Fibroblast of skin of right quadriceps (primary cell): ENCODE data around the gene GDF11.

Experiments
- DNase-seq: peaks from one replicate; pipeline ENCODE4 v3.0.0-alpha.2; 2013

Gene GDF11

DNA sequence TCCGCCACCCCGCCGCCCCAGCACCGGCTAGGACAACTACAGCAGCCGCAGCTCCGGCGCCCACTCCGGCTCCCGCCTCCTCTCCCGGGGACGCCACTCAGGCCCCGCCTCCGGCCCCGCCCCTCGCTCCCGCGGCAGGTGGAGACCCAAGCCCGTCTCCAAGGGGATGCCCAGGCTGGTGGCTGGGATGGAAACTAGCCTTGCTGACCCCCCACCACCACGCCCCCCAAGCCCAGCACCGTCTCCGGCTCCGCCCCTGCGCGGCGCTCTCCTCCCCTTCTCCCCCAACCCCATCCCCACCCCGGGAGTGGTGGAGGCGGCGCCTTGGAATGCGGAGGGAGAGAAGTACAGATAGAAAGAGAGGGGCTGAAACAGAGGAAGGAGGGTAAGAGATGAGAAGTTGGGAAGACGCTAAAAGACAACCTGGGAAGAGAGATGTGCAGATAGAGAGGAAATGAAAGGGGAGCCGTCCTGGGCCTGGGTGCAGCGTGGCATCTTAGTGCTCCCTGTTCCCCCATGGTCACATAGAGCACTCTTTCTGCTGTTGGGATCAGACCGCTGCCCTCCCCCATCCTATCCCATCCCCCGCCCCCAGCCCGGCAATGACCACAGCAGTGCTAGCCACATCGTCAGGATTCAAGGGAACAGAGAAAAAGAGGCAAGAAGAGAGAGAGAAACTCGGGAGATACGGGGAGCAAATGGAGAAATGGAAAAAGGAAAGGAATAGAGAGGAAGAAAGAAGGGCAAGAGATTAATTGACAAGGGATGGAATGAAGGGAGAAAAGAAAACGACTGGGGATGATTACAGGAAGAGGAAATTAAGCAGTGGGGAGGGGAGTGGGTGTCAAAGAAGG lies 34.9 kb upstream of the GDF11 start, which contains the start of gene ITGA7:
TSS of gene ITGA7 (minus strand) at position 64 of the 854 bp plus-strand sequence. CDS start 222 bp downstream, outside the sequence.
- peak; percentile 31 for DNase-seq

DNA sequence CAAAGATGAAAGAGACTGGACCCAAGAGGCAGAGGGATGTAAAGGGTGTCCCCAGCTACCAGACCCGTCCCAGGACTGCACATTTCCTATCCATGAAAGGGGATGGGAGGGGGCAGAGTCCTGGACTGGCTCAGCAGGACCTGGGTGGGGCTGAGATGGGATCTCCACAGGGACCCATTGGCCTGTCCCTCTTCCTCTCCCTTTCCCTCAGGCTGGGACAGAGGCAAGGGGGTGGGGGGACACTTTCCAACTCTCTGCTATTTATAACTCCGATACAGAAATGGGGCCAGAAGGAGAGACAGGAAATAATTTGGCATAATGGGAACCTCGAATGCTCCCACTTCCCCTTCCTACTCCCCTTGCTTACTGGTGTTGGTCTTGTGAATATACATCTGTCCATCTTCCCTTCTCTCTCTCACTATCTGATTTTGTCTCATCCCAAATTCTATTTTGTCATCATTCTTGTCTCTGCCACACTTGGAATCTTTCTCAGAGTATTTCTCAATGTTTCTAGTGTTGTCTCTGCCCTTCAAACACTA lies 34.2 kb upstream of the GDF11 start:
- no peak for DNase-seq

DNA sequence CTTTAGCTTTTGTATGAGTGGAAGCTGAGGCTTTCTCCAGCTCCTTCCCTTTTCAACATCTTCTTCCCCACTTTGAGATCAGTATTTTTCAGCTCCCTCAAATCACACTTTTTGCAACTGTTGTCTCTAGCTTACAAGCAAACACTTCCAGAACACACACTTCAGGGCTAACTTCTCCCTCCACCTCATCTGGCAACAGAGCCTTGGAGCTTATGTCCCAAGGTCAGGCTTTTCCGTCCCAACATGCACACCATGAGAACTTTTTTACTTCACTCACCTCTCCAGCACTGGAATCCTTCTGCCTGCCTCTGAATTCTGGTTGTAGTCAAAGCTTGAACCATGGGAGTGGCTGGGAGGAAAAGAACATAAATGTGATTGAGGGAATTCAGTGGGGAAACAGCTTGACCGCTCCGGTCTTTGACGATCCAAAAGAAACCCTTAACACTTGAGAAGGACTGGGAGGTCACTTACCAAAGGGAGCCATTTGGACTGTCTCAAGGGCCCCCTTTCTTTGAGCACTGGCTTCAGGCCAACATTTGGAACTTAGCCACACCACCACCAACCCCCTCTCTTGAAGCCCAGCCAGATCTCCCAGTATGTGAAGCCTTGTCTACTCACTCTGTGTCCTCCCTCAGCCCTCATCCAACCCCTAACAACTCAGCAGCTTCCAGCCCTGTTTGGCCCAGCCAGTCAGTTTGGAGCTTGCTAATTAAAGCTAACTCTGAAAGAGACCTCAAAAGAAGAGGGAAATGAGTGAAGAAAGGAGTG lies 31.0 kb upstream of the GDF11 start:
- DNase-seq, result peak; percentile 31

DNA sequence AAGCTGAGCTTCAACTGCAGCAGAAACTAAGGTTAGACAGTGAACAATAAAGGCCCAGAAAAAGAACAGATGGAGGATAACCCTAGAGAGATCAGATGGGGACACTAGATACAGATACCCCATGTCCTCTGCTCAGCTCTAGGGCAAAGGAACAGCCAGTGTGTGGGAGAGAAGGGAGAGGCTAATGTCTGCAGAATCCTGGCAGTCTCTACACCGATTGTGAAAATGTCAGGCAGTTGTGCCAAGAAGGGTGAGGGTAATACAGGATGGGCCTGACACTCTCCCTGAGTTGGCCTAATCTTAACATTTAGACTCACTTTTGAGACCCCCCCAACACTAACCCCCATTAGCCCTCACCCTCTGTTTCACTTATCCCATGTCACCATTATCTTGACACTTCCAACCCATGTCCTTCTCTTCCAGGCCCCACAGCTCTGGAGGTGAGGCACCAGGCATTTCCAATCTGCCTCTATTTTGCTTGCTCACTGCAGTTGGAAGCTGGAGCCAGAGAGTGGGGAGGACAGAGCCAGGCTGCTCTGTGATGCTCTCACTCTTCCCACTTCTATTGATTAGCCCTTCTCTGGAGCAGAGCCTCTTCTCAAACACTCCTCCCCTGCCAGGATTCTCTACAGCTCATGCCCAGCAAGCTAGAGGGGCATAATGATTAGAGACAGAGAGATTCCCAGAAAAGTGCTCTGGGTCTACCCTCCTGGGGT lies 30.1 kb upstream of the GDF11 start:
- no peak for DNase-seq

DNA sequence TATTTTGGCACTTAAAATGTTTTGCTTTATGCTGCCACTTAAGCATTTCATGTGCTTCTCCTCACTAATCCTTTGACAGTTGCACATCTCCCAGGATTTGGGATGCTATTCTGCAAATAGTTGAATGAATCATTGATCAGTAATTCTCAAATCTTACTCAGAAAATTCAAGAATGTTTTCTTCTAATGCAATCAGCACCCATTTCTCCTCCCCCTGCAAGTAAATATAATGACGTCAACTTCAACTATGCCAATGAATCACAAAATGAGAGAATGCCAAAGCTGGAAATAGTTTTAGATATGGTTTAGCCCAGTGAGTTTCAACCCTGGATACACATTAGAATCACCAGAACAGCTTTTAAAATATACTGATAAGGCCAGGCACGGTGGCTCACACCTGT lies 29.2 kb upstream of the GDF11 start:
- peak; percentile 90 for DNase-seq

DNA sequence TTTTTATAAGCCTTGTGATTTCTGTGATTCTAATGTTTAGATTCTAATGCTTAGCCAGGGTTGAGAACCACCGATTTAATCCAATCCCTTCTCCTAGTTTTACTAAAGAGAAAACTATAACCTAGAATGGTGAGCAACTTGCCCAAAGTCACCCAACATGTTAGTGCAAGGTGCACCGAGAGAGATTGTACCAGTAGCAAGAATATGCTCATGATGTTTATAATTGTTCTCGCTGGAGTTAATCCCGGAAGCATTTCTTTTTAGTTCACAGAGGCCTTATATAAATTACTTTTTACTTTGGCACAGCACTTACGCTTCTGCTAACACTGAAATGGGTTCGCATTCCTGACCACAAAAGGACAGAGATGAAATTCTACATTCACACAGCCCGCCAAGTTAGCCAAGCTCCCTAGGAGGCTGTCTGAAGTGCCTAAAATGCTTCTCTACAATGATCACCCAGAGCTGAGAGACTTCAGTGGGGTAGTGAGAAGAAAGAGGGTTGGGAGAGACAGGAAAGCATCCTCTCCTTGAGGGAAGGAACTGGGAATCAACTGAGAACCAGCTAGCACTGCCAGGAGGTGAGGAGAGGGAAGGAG lies 27.7 kb upstream of the GDF11 start:
- no peak for DNase-seq

DNA sequence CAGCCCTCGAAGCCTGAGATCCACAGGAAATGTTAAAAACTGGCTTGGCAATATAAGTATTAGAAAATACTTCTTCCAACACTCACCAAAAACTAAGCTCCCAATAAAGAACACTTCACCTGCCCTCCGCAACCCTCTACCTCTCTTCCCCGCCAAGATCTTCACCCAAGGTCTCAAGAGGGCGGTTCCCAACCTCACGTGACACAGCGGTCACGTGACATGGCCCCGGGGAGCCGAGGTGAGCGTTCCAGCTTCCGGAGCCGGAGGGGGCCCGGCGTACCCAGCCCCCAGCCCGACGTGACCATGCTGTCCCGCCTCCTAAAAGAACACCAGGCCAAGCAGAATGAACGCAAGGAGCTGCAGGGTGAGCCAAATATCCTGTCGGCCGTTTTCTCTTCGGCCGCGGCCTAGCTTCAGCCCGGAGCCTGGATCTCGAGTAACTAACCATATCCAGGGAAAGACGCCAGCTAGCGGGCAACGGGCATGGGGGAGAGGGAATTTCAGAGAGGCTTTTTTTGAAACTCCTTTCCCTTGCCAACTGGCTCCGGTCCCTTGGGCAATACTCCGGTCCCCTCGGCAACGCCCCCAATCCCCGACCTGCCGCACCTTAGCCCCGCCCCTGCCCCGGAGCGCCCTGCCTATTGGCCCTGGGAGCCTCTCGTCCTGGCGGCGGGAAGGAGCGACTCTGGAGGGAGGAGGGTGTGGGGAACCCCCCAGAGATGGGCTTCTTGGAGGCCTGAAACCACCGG lies 26.9 kb upstream of the GDF11 start, which contains the start of gene BLOC1S1:
TSS of gene BLOC1S1 (plus strand) at position 214 of the 749 bp plus-strand sequence. CDS start at position 220, 6 bp downstream.
- DNase-seq, result peak; percentile 97

DNA sequence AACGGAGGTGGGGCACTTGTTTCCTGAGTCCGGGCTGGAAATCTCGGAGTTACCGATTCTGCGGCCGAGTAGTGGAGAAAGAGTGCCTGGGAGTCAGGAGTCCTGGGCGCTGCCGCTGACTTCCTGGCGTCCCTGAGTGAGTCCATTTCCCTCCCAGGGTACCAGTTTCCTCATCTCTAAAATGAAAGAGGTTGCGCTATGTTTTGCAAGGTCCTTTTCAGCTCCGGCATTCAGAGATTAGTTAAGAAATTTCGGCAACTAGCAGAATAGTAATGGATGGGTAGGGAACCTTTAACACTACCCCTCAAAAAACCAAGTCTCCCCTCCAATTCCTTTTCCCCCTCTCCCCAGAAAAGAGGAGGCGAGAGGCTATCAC lies 26.4 kb upstream of the GDF11 start:
- no peak for DNase-seq

DNA sequence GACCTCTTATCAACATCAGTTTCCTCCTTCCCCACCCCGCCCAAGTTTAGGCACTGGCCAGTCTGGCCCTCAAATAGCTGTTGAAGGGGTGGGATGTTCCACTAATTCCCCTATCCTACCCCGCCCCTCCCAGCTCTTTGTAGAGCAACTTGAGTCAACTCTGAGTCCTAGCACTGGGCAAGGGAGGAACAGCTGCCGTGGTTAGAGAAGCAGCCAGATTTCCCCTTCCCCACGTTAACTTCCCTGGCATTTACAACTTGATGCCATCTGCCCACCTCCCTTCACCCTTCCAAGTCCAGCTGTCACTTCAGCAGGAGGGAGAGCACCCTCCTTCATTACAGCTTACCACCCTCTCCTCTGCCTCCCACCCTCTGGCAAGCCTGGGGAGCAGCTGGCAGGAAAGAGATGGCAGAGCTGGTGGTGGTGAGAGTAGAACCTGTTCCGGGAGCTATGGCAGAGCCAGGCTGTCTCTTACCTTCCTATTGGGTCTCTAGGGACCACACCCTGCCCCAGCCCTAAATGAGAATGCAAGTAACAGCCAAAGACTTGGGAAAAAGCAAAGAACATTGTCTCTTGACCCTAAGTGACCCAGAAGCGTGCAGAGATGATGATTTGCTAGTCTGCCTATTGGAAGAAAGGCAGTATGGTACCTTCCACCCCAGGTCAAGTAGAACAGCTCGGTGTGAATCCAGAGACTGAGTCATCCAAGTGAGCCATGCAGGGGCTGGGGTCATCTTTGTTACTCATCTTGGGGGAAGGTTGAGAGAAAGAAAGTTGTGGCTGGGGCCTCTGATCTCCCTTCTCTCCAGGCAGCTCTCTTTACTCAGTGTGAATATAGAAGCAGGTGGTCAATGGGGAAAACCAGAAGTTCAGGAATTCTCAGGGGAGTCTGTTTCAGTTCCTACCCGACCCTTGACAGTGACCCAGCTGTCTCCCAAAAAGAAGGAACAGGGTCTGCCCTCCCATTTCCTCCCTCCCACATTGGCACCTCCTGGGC lies 25.6 kb upstream of the GDF11 start:
- DNase-seq, result peak; percentile 72

DNA sequence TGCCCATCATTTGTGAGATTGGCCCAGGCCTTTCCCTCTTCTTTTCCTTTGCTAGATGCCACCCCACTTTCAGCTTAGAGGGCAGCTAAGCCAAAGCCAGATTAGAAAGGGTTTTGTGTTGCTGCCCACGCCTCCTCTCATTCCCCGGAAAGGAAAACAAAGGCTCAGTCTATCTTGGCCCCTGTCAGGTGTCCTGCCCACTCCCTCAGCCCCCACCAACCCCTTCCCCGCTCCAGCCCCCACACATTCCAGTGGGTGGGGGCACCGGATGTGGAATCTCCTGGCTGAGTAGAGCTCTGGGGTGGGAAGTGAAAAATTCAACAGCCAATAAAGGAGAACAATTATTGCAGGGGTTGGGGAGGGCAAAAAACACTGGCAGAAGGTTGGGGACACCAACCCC lies 24.9 kb upstream of the GDF11 start:
- no peak for DNase-seq

DNA sequence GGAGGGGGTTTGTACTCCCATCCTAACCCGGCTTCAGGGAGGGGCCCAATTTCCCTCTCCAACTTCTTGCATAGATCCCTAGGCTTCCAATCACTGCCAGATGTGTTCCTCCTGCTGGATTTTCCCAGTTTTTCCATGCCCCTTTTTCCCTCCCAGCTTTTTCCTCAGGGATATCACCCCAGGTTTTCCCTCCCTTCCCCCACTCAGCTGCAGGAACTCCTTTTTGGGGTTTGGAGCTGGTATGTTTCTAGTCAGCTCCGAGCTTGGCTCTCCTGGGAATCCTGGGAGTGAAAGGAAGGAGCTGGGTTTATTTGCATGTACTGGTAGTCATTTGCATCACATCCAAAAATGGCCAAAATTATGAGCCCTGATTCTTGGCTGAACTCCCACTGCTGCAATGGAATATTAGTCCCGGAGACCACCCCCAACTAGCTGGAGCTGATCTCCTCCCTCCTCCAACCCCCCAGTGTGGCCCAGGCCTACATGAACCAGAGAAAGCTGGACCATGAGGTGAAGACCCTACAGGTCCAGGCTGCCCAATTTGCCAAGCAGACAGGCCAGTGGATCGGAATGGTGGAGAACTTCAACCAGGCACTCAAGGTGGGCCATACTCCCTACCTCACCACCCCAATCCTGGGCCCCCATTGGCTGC lies 24.2 kb upstream of the GDF11 start:
- peak; percentile 73 for DNase-seq

DNA sequence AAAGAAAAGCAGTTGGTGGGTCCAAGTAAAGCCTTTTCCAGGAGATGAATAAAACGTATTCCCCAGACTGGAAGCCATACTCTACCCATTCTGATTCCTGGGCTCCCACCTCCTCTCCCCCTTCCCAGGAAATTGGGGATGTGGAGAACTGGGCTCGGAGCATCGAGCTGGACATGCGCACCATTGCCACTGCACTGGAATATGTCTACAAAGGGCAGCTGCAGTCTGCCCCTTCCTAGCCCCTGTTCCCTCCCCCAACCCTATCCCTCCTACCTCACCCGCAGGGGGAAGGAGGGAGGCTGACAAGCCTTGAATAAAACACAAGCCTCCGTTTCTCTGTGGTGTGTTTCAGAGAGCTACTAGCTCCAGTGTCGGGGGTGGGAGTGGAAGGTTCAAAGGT lies 23.6 kb upstream of the GDF11 start:
- DNase-seq, result no peak

DNA sequence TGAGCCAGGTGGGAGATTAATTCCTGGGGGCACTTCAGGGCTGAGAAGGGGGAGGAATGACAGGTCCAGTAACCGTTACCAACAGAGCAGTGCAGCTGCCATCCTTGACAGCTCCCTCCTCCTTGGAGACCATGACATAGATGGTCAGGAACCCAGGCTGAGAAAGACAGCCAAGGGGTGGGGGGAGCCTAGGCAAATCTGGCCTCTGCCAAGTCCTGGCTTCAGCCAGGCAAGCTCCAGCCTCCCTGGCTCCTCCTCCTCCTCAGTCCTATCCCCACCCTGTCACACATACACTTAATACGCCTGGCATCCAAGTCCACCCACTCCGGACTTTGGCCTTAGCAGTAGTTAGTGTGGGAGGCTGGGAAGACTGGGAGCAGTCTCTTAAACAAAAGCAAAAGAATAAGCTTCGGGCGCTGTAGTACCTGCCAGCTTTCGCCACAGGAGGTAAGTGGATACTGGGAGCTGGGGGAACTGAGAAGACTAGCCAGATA lies 22.8 kb upstream of the GDF11 start, which contains the start of gene RDH5:
TSS of gene RDH5 (plus strand) at position 323 of the 494 bp plus-strand sequence. CDS start 792 bp downstream, outside the sequence.
- DNase-seq, result peak; percentile 61

DNA sequence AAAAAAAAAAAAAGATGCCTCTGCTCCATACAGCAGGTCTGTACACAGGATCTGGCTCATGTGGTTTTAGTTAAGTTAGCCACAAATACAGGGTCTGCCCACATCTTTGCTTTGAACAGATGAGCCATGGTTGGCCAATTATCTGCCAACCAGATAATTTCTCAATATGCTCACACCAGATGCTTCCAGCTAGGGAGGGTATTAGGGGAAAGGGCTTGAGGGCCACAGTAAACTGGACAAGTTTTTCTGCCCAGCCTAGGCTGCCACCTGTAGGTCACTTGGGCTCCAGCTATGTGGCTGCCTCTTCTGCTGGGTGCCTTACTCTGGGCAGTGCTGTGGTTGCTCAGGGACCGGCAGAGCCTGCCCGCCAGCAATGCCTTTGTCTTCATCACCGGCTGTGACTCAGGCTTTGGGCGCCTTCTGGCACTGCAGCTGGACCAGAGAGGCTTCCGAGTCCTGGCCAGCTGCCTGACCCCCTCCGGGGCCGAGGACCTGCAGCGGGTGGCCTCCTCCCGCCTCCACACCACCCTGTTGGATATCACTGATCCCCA lies 22.0 kb upstream of the GDF11 start:
- peak; percentile 85 for DNase-seq

DNA sequence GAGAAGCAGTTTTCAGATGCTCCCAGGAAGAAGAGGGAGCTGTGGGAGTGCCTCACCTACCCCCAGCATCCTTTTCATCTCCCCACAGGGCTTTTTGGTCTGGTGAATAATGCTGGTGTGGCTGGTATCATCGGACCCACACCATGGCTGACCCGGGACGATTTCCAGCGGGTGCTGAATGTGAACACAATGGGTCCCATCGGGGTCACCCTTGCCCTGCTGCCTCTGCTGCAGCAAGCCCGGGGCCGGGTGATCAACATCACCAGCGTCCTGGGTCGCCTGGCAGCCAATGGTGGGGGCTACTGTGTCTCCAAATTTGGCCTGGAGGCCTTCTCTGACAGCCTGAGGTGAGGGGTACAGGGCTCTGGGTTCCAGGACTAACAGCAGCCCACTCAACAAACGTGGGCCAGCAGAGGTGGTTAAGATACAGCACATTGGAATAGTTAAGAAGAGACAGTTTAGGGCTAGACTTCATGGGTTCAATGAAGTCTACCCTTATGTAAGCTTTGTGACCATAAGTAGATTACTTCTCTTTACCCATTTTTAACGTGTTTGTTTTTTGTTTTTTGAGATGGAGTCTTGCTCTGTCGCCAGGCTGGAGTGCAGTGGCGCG lies 21.2 kb upstream of the GDF11 start:
- DNase-seq, result no peak

DNA sequence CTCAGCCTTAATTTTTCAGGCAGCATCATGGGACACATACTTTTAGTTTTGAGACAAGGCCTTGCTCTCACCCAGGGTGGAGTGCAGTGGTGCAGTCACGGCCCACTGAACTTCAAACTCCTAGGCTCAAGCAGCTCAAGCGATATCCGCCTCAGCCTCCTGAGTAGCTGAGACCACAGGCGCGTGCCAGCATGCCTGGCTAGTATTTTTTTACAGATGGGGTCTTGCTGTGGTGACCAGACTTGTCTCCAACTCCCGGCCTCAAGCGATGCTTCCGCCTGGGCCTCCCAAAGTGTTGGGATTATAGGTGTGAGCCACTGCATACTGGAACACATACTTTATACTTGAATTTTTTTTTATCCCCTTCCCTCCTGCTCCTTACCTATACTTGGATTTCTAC lies 20.0 kb upstream of the GDF11 start:
- no peak for DNase-seq

DNA sequence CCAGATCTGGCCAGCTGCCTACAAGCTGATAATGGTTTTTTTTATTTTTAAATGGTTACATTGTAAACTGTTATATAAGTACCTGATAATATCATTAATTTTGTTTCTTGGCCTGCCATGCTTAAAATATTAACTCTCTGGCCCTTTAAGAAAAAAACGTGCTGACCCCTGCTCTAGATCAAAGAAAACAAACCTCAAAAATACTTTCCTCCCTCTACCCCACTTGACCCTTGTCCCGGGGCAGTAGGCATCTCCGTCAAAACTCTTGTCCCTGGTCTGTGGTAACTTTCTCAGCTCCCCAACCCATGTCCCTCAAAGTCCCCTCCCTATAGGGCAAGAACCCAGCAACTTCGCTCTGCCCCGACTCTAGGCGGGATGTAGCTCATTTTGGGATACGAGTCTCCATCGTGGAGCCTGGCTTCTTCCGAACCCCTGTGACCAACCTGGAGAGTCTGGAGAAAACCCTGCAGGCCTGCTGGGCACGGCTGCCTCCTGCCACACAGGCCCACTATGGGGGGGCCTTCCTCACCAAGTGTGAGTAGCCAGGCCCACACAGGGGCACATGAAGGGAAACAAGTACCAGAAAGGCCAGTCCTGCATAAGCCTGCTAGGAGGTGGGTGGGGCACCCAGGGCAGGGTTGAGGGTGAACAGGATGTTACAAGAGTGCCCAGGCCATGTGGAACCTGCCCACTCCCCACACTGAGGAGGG lies 19.3 kb upstream of the GDF11 start:
- DNase-seq, result no peak
